ENCODE results near the gene TMEM176B. TPM values are rescaled to one million over a fixed set of nuclear protein-coding genes. Genes with fewer than 3 reads are reported as not detected.
"Not testable (repeated sequence)": the region's sequence is repeated elsewhere in the genome, so short reads cannot be mapped to it uniquely, and the experiment has no call there.

TMEM176B gene
- total RNA-seq, 5 donors from 2014 or later (not counting 1 experiment from before 2014, with no cell fraction given), result 0.30 to 0.92 (median 0.63) TPM; not detected in 1

GRCh38 chr7:150807616-150808438 lies 7.7 kb upstream of the TMEM176B start:
- H3K27ac Mint-ChIP-seq; H3K4me1 ChIP-seq (ENCODE audit: control insufficient read depth in 1 of 2, extremely low read depth in 1 of 2, insufficient read depth in 2 of 2, low read length in 2 of 2); POLR2A ChIA-PET; H3K4me3 ChIP-seq (ENCODE audit: control insufficient read depth in 1 of 2, extremely low read depth in 1 of 2, low read length in 1 of 2); CTCF ChIA-PET; H3K4me3 Mint-ChIP-seq; H3K36me3 ChIP-seq (ENCODE audit: control insufficient read depth in 2 of 2, extremely low read depth in 1 of 2, insufficient read depth in 1 of 2, low read length in 1 of 2); H3K9me3 ChIP-seq; ATAC-seq (replicated peaks in 1 of 4); H3K27ac ChIP-seq (ENCODE audit: low read length); DNase-seq; H3K36me3 Mint-ChIP-seq; H3K4me1 Mint-ChIP-seq: not testable (repeated sequence)
- peaks cover 0 to 34% of the 10 kb centered on the region in 2 experiments for H3K27me3 ChIP-seq (replicated peaks in 1 of 2; ENCODE audit: control insufficient read depth in 2 of 2, extremely low read depth in 1 of 2, insufficient read depth in 2 of 2, low read length in 1 of 2)
- 86% methylated on average over 8 of the region's 13 CpGs for WGBS (ENCODE audit: insufficient coverage)
- Mint-ChIP-seq H3K9me3 (peaks cover 0 to 17% (median 12%) of the 10 kb centered on the region in 3 donors), H3K27me3 (peaks cover 41 to 70% of the 10 kb centered on the region in 2 donors)

GRCh38 chr7:150806863-150807262 lies 6.7 kb upstream of the TMEM176B start:
- Mint-ChIP-seq H3K4me1 (peaks cover 0 to 6% (median 2%) of the 10 kb centered on the region in 3 donors), H3K4me3 (no peak overlapping the region), H3K27me3 (peaks cover 43 to 73% of the 10 kb centered on the region in 2 donors), H3K9me3 (peaks cover 0 to 17% (median 12%) of the 10 kb centered on the region in 3 donors), H3K27ac (no peak overlapping the region), H3K36me3 (peaks cover 3% of the 10 kb centered on the region)
- Histone ChIP-seq H3K9me3 (peaks cover 7% of the 10 kb centered on the region), H3K4me3 (ENCODE audit: control insufficient read depth in 1 of 2, extremely low read depth in 1 of 2, low read length in 1 of 2) (no peak overlapping the region), H3K36me3 (ENCODE audit: control insufficient read depth in 2 of 2, extremely low read depth in 1 of 2, insufficient read depth in 1 of 2, low read length in 1 of 2) (no peaks in the 10 kb centered on the region), H3K27me3 (replicated peaks in 1 of 2; ENCODE audit: control insufficient read depth in 2 of 2, extremely low read depth in 1 of 2, insufficient read depth in 2 of 2, low read length in 1 of 2) (peaks cover 0 to 41% of the 10 kb centered on the region in 2 experiments), H3K4me1 (ENCODE audit: control insufficient read depth in 1 of 2, extremely low read depth in 1 of 2, insufficient read depth in 2 of 2, low read length in 2 of 2) (no peaks in the 10 kb centered on the region), H3K27ac (ENCODE audit: low read length) (no peak overlapping the region)
- ChIA-PET CTCF (no interaction called here), POLR2A (no interaction called here)
- ATAC-seq (replicated peaks in 1 of 4) (no peak), DNase-seq (no peak)
- WGBS (ENCODE audit: insufficient coverage), result no CpG with 5 or more reads among the region's 2 CpGs

GRCh38 chr7:150806454-150806853 lies 6.3 kb upstream of the TMEM176B start:
- Histone ChIP-seq H3K27ac (ENCODE audit: low read length) (no peak overlapping the region), H3K36me3 (ENCODE audit: control insufficient read depth in 2 of 2, extremely low read depth in 1 of 2, insufficient read depth in 1 of 2, low read length in 1 of 2) (no peaks in the 10 kb centered on the region), H3K9me3 (peaks cover 7% of the 10 kb centered on the region), H3K4me1 (ENCODE audit: control insufficient read depth in 1 of 2, extremely low read depth in 1 of 2, insufficient read depth in 2 of 2, low read length in 2 of 2) (peaks cover 0 to under 1% of the 10 kb centered on the region in 2 experiments), H3K27me3 (replicated peaks in 1 of 2; ENCODE audit: control insufficient read depth in 2 of 2, extremely low read depth in 1 of 2, insufficient read depth in 2 of 2, low read length in 1 of 2) (peaks cover 0 to 46% of the 10 kb centered on the region in 2 experiments), H3K4me3 (ENCODE audit: control insufficient read depth in 1 of 2, extremely low read depth in 1 of 2, low read length in 1 of 2) (no peak overlapping the region)
- POLR2A ChIA-PET, result no interaction called here
- Mint-ChIP-seq H3K4me1 (peaks cover 0 to 10% (median 4%) of the 10 kb centered on the region in 3 donors), H3K9me3 (peaks cover 0 to 17% (median 12%) of the 10 kb centered on the region in 3 donors), H3K4me3 (no peak overlapping the region), H3K27me3 (peaks cover 42 to 74% of the 10 kb centered on the region in 2 donors), H3K27ac (no peak overlapping the region), H3K36me3 (peaks cover 3% of the 10 kb centered on the region)
- CTCF ChIA-PET, result no interaction called here
- no CpG with 5 or more reads among the region's 3 CpGs for WGBS (ENCODE audit: insufficient coverage)
- DNase-seq (no peak), ATAC-seq (replicated peaks in 1 of 4) (no peak)

- H3K4me3 ChIP-seq (ENCODE audit: control insufficient read depth in 1 of 2, extremely low read depth in 1 of 2, low read length in 1 of 2), result no peak overlapping the region
- ChIA-PET CTCF (no interaction called here), POLR2A (no interaction called here)
- DNase-seq (no peak), ATAC-seq (replicated peaks in 1 of 4) (no peak)
- H3K27me3 Mint-ChIP-seq, result peaks cover 39 to 71% of the 10 kb centered on the region in 2 donors
- H3K27me3 ChIP-seq (replicated peaks in 1 of 2; ENCODE audit: control insufficient read depth in 2 of 2, extremely low read depth in 1 of 2, insufficient read depth in 2 of 2, low read length in 1 of 2), result peaks cover 0 to 51% of the 10 kb centered on the region in 2 experiments
- no peak overlapping the region for H3K4me3 Mint-ChIP-seq
- no peak overlapping the region for H3K27ac ChIP-seq (ENCODE audit: low read length)
- peaks cover 3 to 15% (median 8%) of the 10 kb centered on the region in 3 donors for H3K4me1 Mint-ChIP-seq
- H3K9me3 Mint-ChIP-seq, result peaks cover 0 to 17% (median 12%) of the 10 kb centered on the region in 3 donors
- peaks cover 0 to 6% of the 10 kb centered on the region in 2 experiments for H3K4me1 ChIP-seq (ENCODE audit: control insufficient read depth in 1 of 2, extremely low read depth in 1 of 2, insufficient read depth in 2 of 2, low read length in 2 of 2)
- no peaks in the 10 kb centered on the region for H3K36me3 ChIP-seq (ENCODE audit: control insufficient read depth in 2 of 2, extremely low read depth in 1 of 2, insufficient read depth in 1 of 2, low read length in 1 of 2)
- H3K9me3 ChIP-seq, result peaks cover 7% of the 10 kb centered on the region
- peaks cover 3% of the 10 kb centered on the region for H3K36me3 Mint-ChIP-seq
- no peak overlapping the region for H3K27ac Mint-ChIP-seq
These were observed 5.7 kb upstream of the TMEM176B start for GRCh38 chr7:150805864-150806263.

- H3K4me3 Mint-ChIP-seq, result no peak overlapping the region
- Histone ChIP-seq H3K27me3 (replicated peaks in 1 of 2; ENCODE audit: control insufficient read depth in 2 of 2, extremely low read depth in 1 of 2, insufficient read depth in 2 of 2, low read length in 1 of 2) (peaks cover 0 to 60% of the 10 kb centered on the region in 2 experiments), H3K27ac (ENCODE audit: low read length) (no peak overlapping the region), H3K4me1 (ENCODE audit: control insufficient read depth in 1 of 2, extremely low read depth in 1 of 2, insufficient read depth in 2 of 2, low read length in 2 of 2) (peaks cover 2 to 16% of the 10 kb centered on the region in 2 experiments), H3K9me3 (peaks cover 7% of the 10 kb centered on the region), H3K36me3 (ENCODE audit: control insufficient read depth in 2 of 2, extremely low read depth in 1 of 2, insufficient read depth in 1 of 2, low read length in 1 of 2) (no peaks in the 10 kb centered on the region), H3K4me3 (ENCODE audit: control insufficient read depth in 1 of 2, extremely low read depth in 1 of 2, low read length in 1 of 2) (no peak overlapping the region)
- peaks cover 3 to 15% (median 9%) of the 10 kb centered on the region in 3 donors for H3K4me1 Mint-ChIP-seq
- peaks cover 0 to 17% (median 12%) of the 10 kb centered on the region in 3 donors for H3K9me3 Mint-ChIP-seq
- H3K36me3 Mint-ChIP-seq, result peaks cover 3% of the 10 kb centered on the region
- peaks cover 30 to 66% of the 10 kb centered on the region in 2 donors for H3K27me3 Mint-ChIP-seq
- CTCF ChIA-PET, result no interaction called here
- DNase-seq (no peak), ATAC-seq (replicated peaks in 1 of 4) (no peak)
- H3K27ac Mint-ChIP-seq, result no peak overlapping the region
- WGBS (ENCODE audit: insufficient coverage), result 100% methylated on average over 2 of the region's 5 CpGs
- POLR2A ChIA-PET, result no interaction called here
These were observed 4.6 kb upstream of the TMEM176B start for GRCh38 chr7:150804802-150805201.

GRCh38 chr7:150803161-150803860 lies 3.1 kb upstream of the TMEM176B start:
- Mint-ChIP-seq H3K27me3 (peaks cover 36 to 67% of the 10 kb centered on the region in 2 donors), H3K4me3 (no peak overlapping the region)

More at GRCh38 chr7:150803161-150803860, 3.1 kb upstream of the TMEM176B start:
- DNase-seq (no peak), ATAC-seq (replicated peaks in 1 of 4) (no peak)
- WGBS (ENCODE audit: insufficient coverage), result 100% methylated on average over 6 of the region's 10 CpGs
- peaks cover 4 to 70% of the 10 kb centered on the region in 2 experiments for H3K27me3 ChIP-seq (replicated peaks in 1 of 2; ENCODE audit: control insufficient read depth in 2 of 2, extremely low read depth in 1 of 2, insufficient read depth in 2 of 2, low read length in 1 of 2)
- no peak overlapping the region for H3K27ac Mint-ChIP-seq
- peaks cover 0 to 17% (median 12%) of the 10 kb centered on the region in 3 donors for H3K9me3 Mint-ChIP-seq
- no peak overlapping the region for H3K27ac ChIP-seq (ENCODE audit: low read length)
- peaks cover 2 to 18% of the 10 kb centered on the region in 2 experiments for H3K4me1 ChIP-seq (ENCODE audit: control insufficient read depth in 1 of 2, extremely low read depth in 1 of 2, insufficient read depth in 2 of 2, low read length in 2 of 2)
- no peak overlapping the region for H3K4me3 ChIP-seq (ENCODE audit: control insufficient read depth in 1 of 2, extremely low read depth in 1 of 2, low read length in 1 of 2)
- H3K4me1 Mint-ChIP-seq, result peaks cover 8 to 15% (median 13%) of the 10 kb centered on the region in 3 donors
- POLR2A ChIA-PET, result interaction anchor here in 1 of 2 donors (0.6 kb wide), 1 partner anchor 9 kb away, joined by 3 read pairs; no protein-coding TSS in a partner anchor
- CTCF ChIA-PET, result no interaction called here
- H3K9me3 ChIP-seq, result peaks cover 7% of the 10 kb centered on the region
- H3K36me3 Mint-ChIP-seq, result peaks cover 3% of the 10 kb centered on the region
- H3K36me3 ChIP-seq (ENCODE audit: control insufficient read depth in 2 of 2, extremely low read depth in 1 of 2, insufficient read depth in 1 of 2, low read length in 1 of 2), result no peaks in the 10 kb centered on the region
